Bronchus fibroblast of lung (primary cell): Measurements from ENCODE around the gene XCR1. TPM values are rescaled to one million over a fixed set of nuclear protein-coding genes. Genes with fewer than 3 reads are reported as not detected.

ENCODE experiments used
- total RNA-seq: library from RNA; depleted of rRNA; stranded (reverse); fragments of >200 nt; gene quantifications from 2 replicates; pipeline ENCODE4 v1.2.3, GENCODE V29; 2015

Gene XCR1
- not detected in 2 replicates for total RNA-seq

DNA sequence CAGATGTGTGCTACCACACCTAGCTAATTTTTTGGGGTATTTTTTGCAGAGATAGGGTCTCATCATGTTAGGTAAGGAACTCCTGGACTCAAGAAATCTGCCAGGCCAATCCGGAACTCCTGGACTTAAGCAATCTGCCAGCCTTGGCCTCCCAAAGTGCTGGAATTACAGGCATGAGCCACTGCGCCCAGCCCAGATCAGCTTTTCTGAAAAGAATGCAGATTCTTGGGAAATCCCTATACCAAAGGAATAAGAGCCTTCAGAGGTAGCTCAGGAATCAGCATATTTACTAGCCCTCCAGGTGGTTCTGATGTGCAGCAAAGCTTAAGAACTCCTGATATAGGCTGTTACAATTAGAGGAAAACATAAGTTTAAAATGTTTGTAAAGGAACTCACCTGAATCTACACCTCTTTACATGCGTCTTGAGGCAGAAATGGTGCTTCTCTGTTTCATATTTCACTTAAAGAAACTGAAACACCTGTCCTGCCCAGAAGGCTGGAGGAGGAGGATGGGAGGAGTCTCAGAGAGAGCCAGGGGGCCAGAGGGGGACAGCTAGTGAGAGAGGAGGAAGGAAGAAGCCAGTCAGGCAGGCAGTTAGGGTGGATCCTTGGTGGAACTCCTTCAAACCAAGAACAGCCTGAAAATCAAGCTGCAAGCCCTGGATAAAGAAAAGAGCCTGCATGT is at the start of gene XCR1:
TSS of gene XCR1 (minus strand) at position 463 of the 685 bp plus-strand sequence. CDS start 5,536 bp downstream, outside the sequence.

DNA sequence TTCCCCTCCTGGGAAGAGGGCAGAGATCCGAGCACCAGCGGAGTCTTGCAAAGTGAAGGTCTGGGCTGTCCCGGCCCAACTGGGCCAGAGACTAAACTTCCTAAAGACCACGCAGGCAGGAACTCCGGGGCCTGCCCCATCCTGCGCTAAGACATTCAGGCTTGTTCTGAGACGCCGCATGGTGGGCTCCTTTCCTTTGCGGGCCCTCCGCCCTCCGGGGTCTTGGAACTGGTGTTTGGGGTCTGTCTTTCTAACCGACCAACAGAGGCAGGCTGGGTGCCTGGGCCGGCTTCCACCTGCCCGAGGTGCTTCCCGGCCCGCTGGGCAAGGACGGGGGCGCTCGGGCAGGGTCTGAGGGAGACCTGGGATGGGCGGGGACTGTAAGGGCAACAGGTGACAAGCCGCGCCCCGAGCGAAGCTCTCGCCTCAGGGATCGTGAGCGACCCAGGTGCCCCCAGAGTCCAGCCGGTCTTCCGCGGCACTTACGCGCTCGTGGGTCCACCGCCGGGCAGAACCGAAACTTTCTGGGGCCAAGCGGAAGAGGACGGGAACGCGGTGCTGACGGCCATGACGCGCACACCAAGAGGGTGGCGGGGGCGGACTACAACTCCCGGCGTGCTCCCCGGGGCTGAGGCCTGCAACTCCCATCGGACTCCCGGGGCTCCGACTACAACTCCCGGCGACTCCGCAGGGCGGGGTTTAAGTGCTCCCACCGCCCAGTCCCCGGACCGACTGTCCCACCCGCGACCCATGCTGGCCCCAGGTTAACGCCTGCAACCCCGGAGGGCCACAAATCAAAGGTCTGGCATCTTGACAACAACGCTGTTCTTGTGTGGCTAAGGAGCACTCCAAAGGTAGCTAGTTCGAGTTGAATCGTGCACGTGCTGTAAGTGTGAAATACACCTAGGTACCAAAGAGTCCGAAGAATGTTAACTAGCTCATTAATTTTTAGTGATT is 31.8 kb downstream of the XCR1 start, which contains the start of gene FYCO1:
TSS of gene FYCO1 (minus strand) at position 589 of the 957 bp plus-strand sequence. CDS start 10,914 bp downstream, outside the sequence.

Other genes with a start within 250 kb of the XCR1 start
- not detected in 2 replicates for gene SLC6A20, start 230.9 kb downstream of the XCR1 start, total RNA-seq
- 13.2 and 26.6 TPM in 2 replicates for gene LZTFL1, start 185.4 kb downstream of the XCR1 start, total RNA-seq
- gene CCR9, start 140.9 kb downstream of the XCR1 start, total RNA-seq = not detected in 2 replicates
- not detected in 2 replicates for gene CXCR6, start 84.0 kb downstream of the XCR1 start, total RNA-seq
- 7.1 and 8.6 TPM in 2 replicates for gene FYCO1, start 31.7 kb downstream of the XCR1 start, total RNA-seq
- not detected in 2 replicates for gene CCR1, start 180.8 kb upstream of the XCR1 start, total RNA-seq
- gene CCR3, start 215.0 kb upstream of the XCR1 start, total RNA-seq = not detected in 2 replicates